Spinal cord (tissue), 10 donors: ENCODE data around the gene TSPO. TPM values are rescaled to one million over a fixed set of nuclear protein-coding genes. Genes with fewer than 3 reads are reported as not detected.

Experiments used
- DNase-seq, 6 donors: peaks; one replicate each; pipeline versions ENCODE4 v3.0.0 to v3.0.0-alpha.2; 2013 to 2015; ENCODE audit warnings: low spot score in 6 of 6, low read depth in 4 of 6
- H3K27ac ChIP-seq: one replicate; pipeline ENCODE4 v1.5.1; 2013; ENCODE audit warnings: low read depth, low read length, control low read depth
- H3K27me3 ChIP-seq: one replicate; pipeline ENCODE4 v1.6.1; 2013; ENCODE audit warnings: low read length; ENCODE audit not compliant: control insufficient read depth, insufficient read depth
- H3K36me3 ChIP-seq: one replicate; pipeline ENCODE4 v1.6.1; 2013; ENCODE audit warnings: low read length; ENCODE audit not compliant: control insufficient read depth, insufficient read depth
- H3K4me1 ChIP-seq: one replicate; pipeline ENCODE4 v1.6.1; 2013; ENCODE audit warnings: low read length; ENCODE audit not compliant: control insufficient read depth, insufficient read depth
- H3K4me3 ChIP-seq: one replicate; pipeline ENCODE4 v1.5.1; 2013; ENCODE audit warnings: low read depth, low read length, control low read depth
- H3K9me3 ChIP-seq: one replicate; pipeline ENCODE4 v1.6.1; 2013; ENCODE audit warnings: low read length; ENCODE audit not compliant: control insufficient read depth, insufficient read depth
- WGBS: methylation state at CpG from one replicate; pipeline ENCODE4 v1.1.5; 2013; ENCODE audit warnings: missing lambda C conversion rate; ENCODE audit not compliant: insufficient coverage; 5-methylcytosine and 5-hydroxymethylcytosine counted together
- polyA plus RNA-seq, 2 donors: library from polyadenylated mRNA; unstranded; fragments of 120-200 nt; gene quantifications; one replicate each; pipeline ENCODE4 v1.2.1, GENCODE V29; 2013; ENCODE audit not compliant: insufficient read length in 2 of 2
- total RNA-seq, 2 donors: library from RNA; depleted of rRNA in 1 of 2; stranded (reverse); fragments of 120-200 nt in 1 of 2; fragments of >200 nt in 1 of 2; gene quantifications; one replicate each; pipeline versions ENCODE4 v1.2.3 to v1.2.4, GENCODE V29; 2013 to 2014
- donor health status: healthy.

TSPO gene
- total and polyA plus RNA-seq, 4 donors: 38.7 to 80.1 (median 41.8) TPM

DNA sequence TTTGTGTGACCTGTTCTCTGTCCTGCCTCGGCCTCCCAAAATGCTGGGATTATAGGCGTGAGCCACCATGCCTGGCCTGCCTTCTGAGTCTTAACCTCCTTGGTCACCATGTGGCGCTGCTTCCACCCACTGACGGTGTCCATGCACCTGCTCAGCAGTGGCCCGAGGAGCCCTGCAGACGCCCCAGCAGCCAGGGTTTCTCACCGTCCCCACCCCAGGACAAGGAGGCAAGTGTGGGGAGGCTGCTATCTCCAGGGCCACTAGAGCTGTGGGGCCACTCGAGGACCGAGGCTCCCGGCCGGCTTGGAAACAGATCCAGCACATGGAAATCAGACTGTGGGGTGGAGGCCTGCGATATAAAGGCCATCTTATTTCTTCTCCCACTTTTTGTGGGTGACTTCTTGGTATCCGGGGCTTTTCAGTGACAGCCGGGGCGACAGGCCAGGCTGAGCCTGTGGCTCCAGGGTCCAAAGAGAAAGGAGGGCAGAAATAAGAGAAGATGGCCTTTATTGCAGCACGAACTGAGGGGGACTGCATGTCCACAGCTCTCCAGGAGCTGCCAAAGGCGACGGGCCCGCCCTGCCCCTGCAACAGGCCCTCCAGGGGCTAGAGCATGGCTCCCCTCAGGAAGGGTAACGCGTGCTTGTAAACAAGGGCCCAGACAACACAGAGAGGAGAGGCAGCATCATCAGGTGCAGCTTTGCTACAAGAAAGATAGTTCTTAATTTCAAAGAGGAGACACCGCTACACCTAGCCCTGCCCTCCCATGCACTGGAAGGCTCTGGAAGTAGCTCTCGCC, 15.0 kb downstream of the TSPO start:
- no peak for DNase-seq
- Histone ChIP-seq H3K36me3 (peaks cover 70% of the 10 kb centered on the region), H3K4me3 (no peak overlapping the region), H3K9me3 (no peaks in the 10 kb centered on the region), H3K27me3 (no peaks in the 10 kb centered on the region), H3K27ac (no peak overlapping the region), H3K4me1 (peaks cover 5% of the 10 kb centered on the region)
- WGBS: 89% methylated on average over 17 of the region's 23 CpGs

DNA sequence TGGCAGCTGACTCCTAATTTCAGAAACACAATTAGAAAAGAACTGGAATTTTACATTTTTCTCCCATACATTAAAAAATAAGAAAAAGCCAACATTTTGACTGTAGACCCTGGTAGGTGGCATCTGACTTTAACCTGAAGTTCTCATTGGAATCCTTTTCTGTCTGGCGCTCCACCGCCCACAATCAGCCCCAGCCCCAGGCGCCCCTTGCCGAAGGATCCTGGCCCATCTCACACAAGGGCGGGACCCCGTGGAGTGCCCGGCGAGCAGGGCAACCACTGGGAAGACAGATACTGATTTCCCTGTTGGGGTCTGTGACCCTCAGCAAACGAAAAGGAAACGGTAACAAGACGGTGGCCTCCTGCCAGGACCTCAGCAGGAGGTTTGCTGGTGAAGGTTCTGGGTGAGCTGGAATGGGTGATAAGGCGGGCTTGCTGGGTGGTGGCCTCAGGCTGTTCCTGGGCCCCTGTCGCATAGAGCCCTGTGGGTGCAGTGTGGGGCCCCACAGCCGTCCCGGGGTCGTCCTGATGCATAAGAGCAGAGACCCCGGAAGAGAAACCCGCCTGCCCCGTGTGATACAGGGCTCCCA, 15.7 kb downstream of the TSPO start:
- Histone ChIP-seq H3K9me3 (no peaks in the 10 kb centered on the region), H3K4me1 (peaks cover 5% of the 10 kb centered on the region), H3K27ac (no peak overlapping the region), H3K36me3 (peaks cover 77% of the 10 kb centered on the region), H3K4me3 (no peak overlapping the region), H3K27me3 (no peaks in the 10 kb centered on the region)
- 93% methylated on average over 15 of the region's 19 CpGs for WGBS
- no peak for DNase-seq

DNA sequence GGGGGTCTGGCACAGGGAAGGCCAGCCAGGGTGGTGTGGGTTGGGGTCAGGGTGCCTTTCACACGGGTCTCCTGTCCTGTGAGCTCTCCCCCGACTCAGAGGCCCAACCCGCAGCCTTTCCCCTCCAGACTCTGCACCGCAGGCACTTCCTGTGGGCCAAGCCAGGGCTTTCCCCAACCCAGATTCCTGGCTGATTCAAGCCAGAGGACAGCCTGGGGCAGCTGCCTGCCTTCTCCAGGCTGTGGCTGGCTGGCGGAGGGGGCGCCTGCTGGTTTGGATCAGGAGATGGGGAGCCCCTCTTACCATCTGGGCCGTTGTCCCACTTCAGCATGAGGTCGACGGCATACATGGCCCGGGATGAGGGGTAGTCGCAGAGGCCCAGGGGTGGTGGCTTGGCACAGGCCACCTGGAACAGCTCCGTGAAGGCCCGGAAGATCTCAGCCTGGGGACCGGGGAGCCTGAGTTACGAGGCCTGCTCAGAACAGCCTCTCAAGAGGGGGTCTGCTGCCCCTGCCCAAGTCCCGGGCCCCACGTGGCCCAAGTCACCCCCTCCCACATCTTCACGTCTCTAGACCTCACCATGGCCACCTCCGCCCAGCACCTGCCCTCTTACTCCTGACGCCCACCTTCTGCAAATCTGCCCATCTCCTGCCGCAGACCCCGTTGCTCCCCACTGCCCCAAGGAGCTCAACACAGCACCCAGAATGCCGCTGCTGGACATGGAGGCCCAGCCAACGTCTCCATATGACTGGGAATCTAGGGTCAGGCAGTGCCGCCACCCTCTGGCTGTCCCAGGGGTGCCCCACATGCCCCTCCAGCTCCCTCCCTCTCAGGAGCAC, 17.3 kb downstream of the TSPO start:
- peaks cover 80% of the 10 kb centered on the region for H3K36me3 ChIP-seq

DNA sequence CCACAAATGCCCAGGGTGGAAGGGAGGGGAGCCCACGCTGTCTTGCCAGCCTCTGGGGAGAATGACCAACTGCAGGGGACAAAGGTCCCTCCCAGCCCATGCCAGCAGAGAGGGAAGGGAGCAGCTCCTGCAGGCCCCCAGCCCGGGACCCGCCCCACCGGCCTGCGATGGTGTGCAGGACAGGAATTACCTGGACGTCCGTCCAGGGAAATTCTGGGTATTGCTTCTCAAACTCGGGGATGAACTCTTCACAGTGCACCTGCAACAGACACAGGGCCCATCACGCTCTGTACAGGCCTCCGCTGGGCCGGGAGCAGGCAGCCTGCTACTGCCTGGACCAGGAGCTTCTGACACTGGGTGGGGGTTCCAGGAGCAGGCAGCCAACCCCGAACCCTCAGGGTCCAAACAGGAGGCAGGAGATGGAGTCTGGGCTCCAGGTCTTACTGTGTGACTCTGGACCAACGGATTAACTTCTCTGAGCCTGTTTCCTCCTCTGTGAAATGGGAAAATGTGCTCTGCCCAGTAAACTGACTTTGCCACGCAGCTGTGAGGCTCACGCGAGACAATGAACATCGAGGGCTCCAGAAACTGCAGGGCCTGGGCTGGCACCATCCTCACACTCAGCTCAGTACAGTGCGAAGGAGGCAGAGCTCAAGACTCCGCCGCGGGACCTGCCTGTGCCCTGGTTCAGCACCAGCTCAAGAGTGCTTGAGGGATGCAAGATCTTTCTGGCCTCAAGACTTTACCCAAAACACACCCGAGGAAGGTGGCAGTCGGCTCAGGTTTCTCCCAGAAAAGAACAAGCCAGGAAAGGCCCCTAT, 18.2 kb downstream of the TSPO start:
- Histone ChIP-seq H3K27me3 (no peaks in the 10 kb centered on the region), H3K4me1 (no peaks in the 10 kb centered on the region), H3K36me3 (peaks cover 88% of the 10 kb centered on the region), H3K9me3 (no peaks in the 10 kb centered on the region), H3K4me3 (no peak overlapping the region), H3K27ac (no peak overlapping the region)
- DNase-seq: no peak
- WGBS: 98% methylated on average over 23 of the region's 23 CpGs

More for the DNA sequence above, 17.3 kb downstream of the TSPO start:
- WGBS: 85% methylated on average over 22 of the region's 25 CpGs
- H3K27me3 ChIP-seq: no peaks in the 10 kb centered on the region
- H3K27ac ChIP-seq: no peak overlapping the region
- no peaks in the 10 kb centered on the region for H3K9me3 ChIP-seq
- peaks cover 3% of the 10 kb centered on the region for H3K4me1 ChIP-seq
- no peak for DNase-seq
- no peak overlapping the region for H3K4me3 ChIP-seq

DNA sequence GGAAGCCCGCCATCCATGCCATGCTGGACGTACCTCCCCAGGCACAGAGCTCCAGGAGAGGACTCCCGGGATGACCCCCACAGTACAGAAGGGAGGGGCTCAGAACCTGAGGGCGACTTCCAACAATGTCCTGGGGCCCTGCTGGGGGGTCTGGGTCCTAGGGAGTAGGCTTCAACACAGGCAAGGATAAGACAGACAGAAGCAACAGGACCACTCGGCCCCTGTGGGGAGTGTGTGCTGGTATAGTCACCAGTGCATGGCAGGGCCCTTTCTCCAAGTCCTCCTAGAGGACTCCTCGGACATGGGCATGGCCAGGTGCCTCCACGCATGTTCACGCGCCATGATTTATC, 18.7 kb downstream of the TSPO start:
- Histone ChIP-seq H3K27ac (no peak overlapping the region), H3K9me3 (no peaks in the 10 kb centered on the region), H3K36me3 (peaks cover 94% of the 10 kb centered on the region), H3K4me1 (no peaks in the 10 kb centered on the region), H3K4me3 (no peak overlapping the region), H3K27me3 (no peaks in the 10 kb centered on the region)
- 89% methylated on average over 9 of the region's 9 CpGs for WGBS
- DNase-seq: no peak

DNA sequence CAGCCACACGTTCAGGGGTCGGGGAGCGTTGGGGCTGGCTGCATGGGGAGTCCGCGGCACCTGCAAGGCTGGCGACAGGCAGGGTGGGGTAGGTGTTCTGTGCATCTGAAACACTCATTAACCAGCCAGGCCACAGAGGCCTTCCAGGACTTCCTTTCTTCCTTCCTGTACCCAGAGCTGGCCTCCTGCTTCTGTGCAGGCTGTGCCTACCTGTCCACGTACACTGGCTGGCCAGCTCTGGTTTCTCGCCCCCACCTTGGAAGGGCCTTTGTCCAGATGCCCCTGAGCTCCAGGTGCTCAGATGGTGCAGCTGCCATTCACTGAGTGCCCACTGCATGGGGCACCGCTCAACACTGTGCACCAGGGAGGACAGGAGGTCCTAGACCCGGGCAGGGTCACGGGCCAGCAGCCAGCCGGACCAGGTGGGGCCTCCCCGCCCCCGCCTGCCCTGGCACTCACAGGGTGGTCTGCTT, 19.7 kb downstream of the TSPO start:
- DNase-seq: no peak
- H3K9me3 ChIP-seq: no peaks in the 10 kb centered on the region
- H3K4me1 ChIP-seq: no peaks in the 10 kb centered on the region
- H3K27ac ChIP-seq: no peak overlapping the region
- H3K27me3 ChIP-seq: no peaks in the 10 kb centered on the region
- H3K36me3 ChIP-seq: peaks cover 99% of the 10 kb centered on the region
- WGBS: 92% methylated on average over 10 of the region's 14 CpGs
- H3K4me3 ChIP-seq: no peak overlapping the region

DNA sequence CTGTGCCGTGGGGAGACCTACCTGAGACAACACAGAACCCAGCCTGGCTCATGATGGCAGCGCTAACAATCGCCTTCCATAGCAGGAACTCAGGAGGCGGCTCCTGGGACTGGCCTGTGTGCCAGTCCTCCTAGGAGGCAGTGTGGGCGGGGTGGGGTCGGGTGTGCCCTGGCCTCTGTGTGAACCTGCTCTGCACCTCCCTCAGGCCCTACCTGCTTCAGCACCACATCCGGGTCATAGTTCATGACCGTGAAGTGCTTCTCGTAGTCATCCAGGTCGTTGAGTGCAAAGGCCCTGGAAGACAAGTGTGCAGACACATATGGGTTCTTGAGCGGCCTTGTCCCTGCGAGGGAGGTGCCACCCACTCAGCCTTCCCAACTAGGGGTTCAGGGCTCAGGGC, 20.2 kb downstream of the TSPO start:
- H3K4me3 ChIP-seq: no peak overlapping the region
- no peak for DNase-seq
- peaks cover 99% of the 10 kb centered on the region for H3K36me3 ChIP-seq
- WGBS: 92% methylated on average over 11 of the region's 12 CpGs
- H3K27ac ChIP-seq: no peak overlapping the region
- no peaks in the 10 kb centered on the region for H3K9me3 ChIP-seq
- H3K27me3 ChIP-seq: no peaks in the 10 kb centered on the region
- H3K4me1 ChIP-seq: no peaks in the 10 kb centered on the region

DNA sequence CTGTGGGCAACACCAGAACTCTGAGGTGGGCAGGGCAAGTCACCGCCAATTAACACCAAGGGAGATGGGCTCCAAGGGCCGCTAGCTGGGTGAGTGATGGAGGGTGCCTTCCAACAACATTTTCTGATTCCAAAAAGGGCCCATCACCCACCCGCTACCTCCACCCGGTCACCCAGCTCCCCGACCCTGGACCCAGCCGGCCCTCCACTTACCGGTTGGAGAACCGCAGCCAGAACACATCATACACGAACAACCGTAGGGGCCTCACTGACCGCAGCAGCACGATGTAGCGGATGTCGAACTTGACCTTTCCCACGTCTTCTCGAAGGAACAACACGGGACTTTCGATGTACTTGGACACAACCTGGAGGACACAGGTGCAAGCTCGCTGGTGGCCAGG, 20.8 kb downstream of the TSPO start:
- H3K27me3 ChIP-seq: no peaks in the 10 kb centered on the region
- no peak overlapping the region for H3K4me3 ChIP-seq
- H3K4me1 ChIP-seq: no peaks in the 10 kb centered on the region
- H3K36me3 ChIP-seq: peaks cover 97% of the 10 kb centered on the region
- H3K9me3 ChIP-seq: no peaks in the 10 kb centered on the region
- 95% methylated on average over 18 of the region's 19 CpGs for WGBS
- H3K27ac ChIP-seq: no peak overlapping the region
- DNase-seq: no peak

DNA sequence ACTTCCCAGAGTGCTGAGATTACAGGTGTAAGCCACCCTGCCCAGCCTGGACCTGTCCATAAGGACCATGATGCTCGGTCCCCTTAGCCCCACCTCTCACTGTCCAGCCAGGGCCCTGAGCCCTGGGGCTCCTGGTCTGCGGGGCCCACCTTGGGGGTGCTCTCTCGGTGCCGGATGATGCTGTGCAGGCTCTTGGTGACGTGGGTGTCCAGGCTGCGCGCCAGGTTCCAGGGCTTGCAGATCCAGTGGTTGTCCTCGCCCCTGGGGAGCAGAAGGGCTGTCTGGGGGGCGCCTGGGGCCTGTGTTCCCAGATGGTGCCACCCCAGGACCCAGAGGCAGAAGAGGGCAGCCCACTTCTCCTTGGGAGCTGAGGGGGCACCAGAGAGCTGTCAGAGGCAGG, 22.2 kb downstream of the TSPO start:
- H3K4me3 ChIP-seq: no peak overlapping the region
- no peaks in the 10 kb centered on the region for H3K27me3 ChIP-seq
- DNase-seq: no peak
- H3K27ac ChIP-seq: no peak overlapping the region
- H3K36me3 ChIP-seq: peaks cover 90% of the 10 kb centered on the region
- no peaks in the 10 kb centered on the region for H3K4me1 ChIP-seq
- 97% methylated on average over 9 of the region's 9 CpGs for WGBS
- H3K9me3 ChIP-seq: no peaks in the 10 kb centered on the region
